A549 (cell line): ENCODE results near the gene ATP9A. TPM values are rescaled to one million over a fixed set of nuclear protein-coding genes. Genes with fewer than 3 reads are reported as not detected.

Experiments
- ATAC-seq, 2 experiments: fragments of 200-7000 bp in 1 of 2; fragments of >200 bp in 1 of 2; cut with Nextera tagmentation in 1 of 2; cut with Tn5 transposase in 1 of 2; 3 replicates each; pipeline versions ENCODE4 v1.8.0 to v1.9.1; 2018 to 2020; ENCODE audit warnings: mild to moderate bottlenecking in 1 of 2, moderate library complexity in 1 of 2
- CTCF ChIA-PET: fragments of 300-600 bp; sonication (Branson Sonifier 250); formaldehyde crosslinking; extraction: SDS; loops from one replicate; lab custom pipeline; 2021; ENCODE audit warnings: antibody characterized with exemption, inconsistent platforms; lab: Yijun Ruan, JAX
- POLR2A ChIA-PET: fragments of 350-600 bp; formaldehyde crosslinking; extraction: SDS; loops from one replicate; lab custom pipeline; 2021; ENCODE audit warnings: antibody characterized with exemption, inconsistent platforms; lab: Yijun Ruan, JAX
- DNase-seq, 2 experiments: peaks; one replicate each; pipeline versions ENCODE4 v3.0.0 to v3.0.0-alpha.2; 2011 to 2016; ENCODE audit warnings: low read depth in 1 of 2, low spot score in 1 of 2
- FAIRE-seq: peaks from 2 replicates; lab custom pipeline; 2011; peaks lifted over from hg19 to GRCh38; lab: Jason Lieb, UNC
- H3K27ac ChIP-seq, 2 experiments: fragments of >200 bp; sonication (Bioruptor Twin); formaldehyde crosslinking; 3 replicates each; pipeline ENCODE4 v1.5.1; 2016 to 2017
- H3K4me1 ChIP-seq: fragments of >200 bp; sonication (Bioruptor Twin); formaldehyde crosslinking; 3 replicates; pipeline ENCODE4 v1.6.1; 2016
- H3K4me2 ChIP-seq: fragments of >200 bp; sonication (Bioruptor Twin); formaldehyde crosslinking; 3 replicates; pipeline ENCODE4 v1.6.1; 2016
- H3K4me3 ChIP-seq: fragments of >200 bp; sonication (Bioruptor Twin); formaldehyde crosslinking; 3 replicates; pipeline ENCODE4 v1.5.1; 2016
- H3K9me3 ChIP-seq: fragments of >200 bp; sonication (Bioruptor Twin); formaldehyde crosslinking; 3 replicates; pipeline ENCODE4 v1.6.1; 2016
- CBX2 ChIP-seq: fragments of 200-600 bp; sonication (generic); IDR thresholded peaks from 2 replicates; pipeline ENCODE4 v1.6.1; 2016; ENCODE audit warnings: low read depth, mild to moderate bottlenecking, borderline replicate concordance
- CBX8 ChIP-seq: fragments of 200-600 bp; sonication (generic); IDR thresholded peaks from 2 replicates; pipeline ENCODE4 v1.6.1; 2016
- CHD4 ChIP-seq: fragments of 200-600 bp; sonication (generic); IDR thresholded peaks from 2 replicates; pipeline ENCODE4 v1.6.1; 2016; ENCODE audit warnings: antibody characterized with exemption, mild to moderate bottlenecking, borderline replicate concordance
- FOSB ChIP-seq: fragments of 250-450 bp; sonication (Bioruptor Pico); IDR thresholded peaks from 2 replicates; pipeline ENCODE4 v1.5.0; 2020; ENCODE audit warnings: mild to moderate bottlenecking, moderate library complexity
- FOSL2 ChIP-seq, 2 experiments: fragments of 450-650 bp in 1 of 2; fragments of >200 bp in 1 of 2; sonication (Bioruptor Twin) in 1 of 2; formaldehyde crosslinking; IDR thresholded peaks; 2 replicates each; pipeline versions ENCODE4 v1.5.0 to v1.6.1; 2016 to 2020; ENCODE audit warnings: mild to moderate bottlenecking in 1 of 2, moderate library complexity in 1 of 2
- HOXA7 ChIP-seq: fragments of 250-450 bp; sonication (Bioruptor Pico); IDR thresholded peaks from 2 replicates; pipeline ENCODE4 v1.5.0; 2020; ENCODE audit warnings: mild to moderate bottlenecking, moderate library complexity
- HOXB13 ChIP-seq: fragments of 250-450 bp; sonication (Bioruptor Pico); IDR thresholded peaks from 2 replicates; pipeline ENCODE4 v1.5.0; 2020; ENCODE audit warnings: low read depth, mild to moderate bottlenecking, moderate library complexity
- HOXB5 ChIP-seq: fragments of 250-450 bp; sonication (Bioruptor Pico); IDR thresholded peaks from 2 replicates; pipeline ENCODE4 v1.5.0; 2020; ENCODE audit warnings: mild to moderate bottlenecking, moderate library complexity
- JUNB ChIP-seq: fragments of >200 bp; sonication (Bioruptor Twin); formaldehyde crosslinking; IDR thresholded peaks from 2 replicates; pipeline ENCODE4 v1.6.1; 2016
- NFE2L2 ChIP-seq: fragments of 150-350 bp; conservative IDR thresholded peaks from 2 replicates; pipeline ENCODE4 v1.6.1; 2014; ENCODE audit warnings: low read length
- POLR2A ChIP-seq: IDR thresholded peaks from 2 replicates; pipeline ENCODE4 v1.6.1; 2012; ENCODE audit warnings: mild to moderate bottlenecking, low read length
- RAD21 ChIP-seq, 2 experiments: fragments of >200 bp in 1 of 2; sonication (Bioruptor Twin) in 1 of 2; formaldehyde crosslinking in 1 of 2; IDR thresholded peaks in 1 of 2; conservative IDR thresholded peaks in 1 of 2; 2 replicates in 1 of 2; 3 replicates in 1 of 2; pipeline ENCODE4 v1.6.1; 2012 to 2018; ENCODE audit warnings: inconsistent platforms in 1 of 2
- SMC3 ChIP-seq: fragments of >200 bp; sonication (Bioruptor Twin); formaldehyde crosslinking; IDR thresholded peaks from 3 replicates; pipeline ENCODE4 v1.6.1; 2018; ENCODE audit warnings: inconsistent platforms
- SREBF2 ChIP-seq: fragments of 450-650 bp; IDR thresholded peaks from 2 replicates; pipeline ENCODE4 v1.6.1; 2014; ENCODE audit warnings: mild to moderate bottlenecking, moderate library complexity
- TFCP2L1 ChIP-seq: fragments of 250-450 bp; sonication (Bioruptor Pico); IDR thresholded peaks from 2 replicates; pipeline ENCODE4 v1.5.0; 2021; ENCODE audit warnings: mild to moderate bottlenecking
- ZFP36 ChIP-seq: fragments of 450-650 bp; IDR thresholded peaks from 2 replicates; pipeline ENCODE4 v1.6.1; 2014; ENCODE audit warnings: borderline replicate concordance; ENCODE audit not compliant: partially characterized antibody
- ZNF302 ChIP-seq: fragments of 250-450 bp; sonication (Bioruptor Pico); IDR thresholded peaks from 2 replicates; pipeline ENCODE4 v1.9.0; 2021; ENCODE audit warnings: inconsistent platforms, mild to moderate bottlenecking, moderate library complexity
- WGBS: methylation state at CpG from one replicate; pipeline ENCODE4 v1.1.6; 2017; ENCODE audit errors: missing lambda C conversion rate; 5-methylcytosine and 5-hydroxymethylcytosine counted together
- polyA plus RNA-seq, 4 experiments: library from polyadenylated mRNA; depleted of rRNA in 3 of 4; stranded (reverse); fragments of >200 nt; fragmentation: RNase III in 1 of 4; extraction: RNeasy Plus Mini Kit Qiagen cat#74134 plus additional on column Dnase treatment in 1 of 4; gene quantifications; 2 replicates in 3 of 4; 3 replicates in 1 of 4; pipeline ENCODE4 v1.2.3, GENCODE V29; 2011 to 2017
- TF ChIP-seq, protein P1 (sequence below): fragments of 250-450 bp; sonication (Bioruptor Pico); IDR thresholded peaks from 2 replicates; pipeline ENCODE4 v1.5.0; 2020; ENCODE audit warnings: low read depth, mild to moderate bottlenecking, moderate library complexity
- TF ChIP-seq, protein P2 (sequence below): fragments of 200-600 bp; sonication (generic); IDR thresholded peaks from 2 replicates; pipeline ENCODE4 v1.6.1; 2016; ENCODE audit warnings: antibody characterized with exemption, mild to moderate bottlenecking, moderate library complexity
- TF ChIP-seq, protein P3 (sequence below): fragments of 150-350 bp; IDR thresholded peaks from 2 replicates; pipeline ENCODE4 v1.6.1; 2014; ENCODE audit warnings: low read depth, mild to moderate bottlenecking, low read length

The ATP9A gene
- polyA plus RNA-seq, 2 of the 4 experiments (the other 2 are of a cell fraction): 9.9 to 23.6 TPM

DNA sequence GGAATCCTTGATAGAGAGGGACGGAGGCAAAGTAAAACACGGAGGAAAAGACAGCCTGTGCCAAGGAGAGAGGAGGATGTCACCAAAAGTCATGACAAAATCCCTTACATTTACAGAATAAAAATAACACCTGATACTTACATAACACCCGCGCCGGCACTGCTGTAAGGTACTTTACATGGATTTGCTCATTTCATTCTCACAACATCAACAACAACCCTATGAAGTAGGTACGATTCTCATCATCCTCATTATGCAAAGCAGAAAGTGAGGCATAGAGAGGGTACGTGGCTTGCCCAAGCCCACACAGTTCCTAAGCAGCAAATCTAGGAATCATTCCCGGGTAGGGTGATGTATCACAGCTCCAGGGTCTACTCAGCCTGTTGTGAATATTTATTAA lies 158.1 kb downstream of the ATP9A start:
- no peak overlapping the region for H3K27ac ChIP-seq
- ATAC-seq (no peak), DNase-seq (no peak), FAIRE-seq (no peak)
- H3K4me1 ChIP-seq: no peaks in the 10 kb centered on the region
- POLR2A ChIA-PET: interaction anchor here (0.5 kb wide), 1 partner anchor 421 kb away, joined by 6 read pairs; no protein-coding TSS in a partner anchor
- TF ChIP-seq SMC3 (no peak), HOXB5 (CRISPR knock-in tag) (no peak), CBX8 (no peak), CHD4 (no peak), NFE2L2 (no peak), FOSL2 (IDR thresholded peaks at IDR 0.05) (no peak), FOSL2 (CRISPR knock-in tag; IDR thresholded peaks at IDR 0.05) (no peak), FOSB (no peak), POLR2A (no peak), RAD21 (conservative IDR thresholded peaks at IDR 0.05 in 1 of 2, IDR thresholded peaks at IDR 0.05 in 1 of 2) (no peak), HOXA7 (no peak)
- TF ChIP-seq, protein P1, sequence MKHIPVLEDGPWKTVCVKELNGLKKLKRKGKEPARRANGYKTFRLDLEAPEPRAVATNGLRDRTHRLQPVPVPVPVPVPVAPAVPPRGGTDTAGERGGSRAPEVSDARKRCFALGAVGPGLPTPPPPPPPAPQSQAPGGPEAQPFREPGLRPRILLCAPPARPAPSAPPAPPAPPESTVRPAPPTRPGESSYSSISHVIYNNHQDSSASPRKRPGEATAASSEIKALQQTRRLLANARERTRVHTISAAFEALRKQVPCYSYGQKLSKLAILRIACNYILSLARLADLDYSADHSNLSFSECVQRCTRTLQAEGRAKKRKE (CRISPR knock-in tag): no peak
- no peak overlapping the region for H3K4me3 ChIP-seq
- H3K4me2 ChIP-seq: no peak overlapping the region
- WGBS: 83% methylated on average over 8 of the region's 8 CpGs
- CTCF ChIA-PET: interaction anchor here (0.7 to 2.3 kb wide), 6 partner anchors 12 to 473 kb away, joined by 3 to 13 read pairs (median 4); no protein-coding TSS in a partner anchor
- no peaks in the 10 kb centered on the region for H3K9me3 ChIP-seq

DNA sequence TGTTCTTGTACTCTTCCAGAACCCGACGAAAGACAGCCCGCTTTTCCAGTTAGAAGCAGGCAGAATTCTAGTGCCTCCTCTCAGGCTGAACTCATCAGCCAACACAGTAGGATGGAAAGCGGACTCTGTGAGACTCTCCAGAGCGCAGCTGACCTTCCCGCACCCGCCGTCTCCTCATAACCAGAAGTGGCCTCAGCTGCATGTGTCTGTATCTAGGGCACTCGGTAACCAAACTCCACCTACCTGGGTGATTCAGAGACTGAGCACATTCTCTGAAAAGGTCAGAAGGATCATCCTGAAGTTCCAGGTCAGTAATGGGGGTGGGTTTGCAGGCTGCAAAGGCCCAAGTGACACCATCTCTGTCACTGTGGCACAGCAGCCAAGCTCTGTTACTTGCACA lies 158.9 kb downstream of the ATP9A start:
- WGBS: 92% methylated on average over 8 of the region's 9 CpGs
- H3K27ac ChIP-seq: no peak overlapping the region
- CTCF ChIA-PET: interaction anchor here (1.2 to 2.1 kb wide), 4 partner anchors 10 to 237 kb away, joined by 3 to 9 read pairs (median 6); no protein-coding TSS in a partner anchor
- DNase-seq: no peak
- no peak; a peak in 1 of 6 replicates for ATAC-seq
- FAIRE-seq: no peak
- no peak for TF ChIP-seq HOXB13 (CRISPR knock-in tag)
- TF ChIP-seq, protein P2, sequence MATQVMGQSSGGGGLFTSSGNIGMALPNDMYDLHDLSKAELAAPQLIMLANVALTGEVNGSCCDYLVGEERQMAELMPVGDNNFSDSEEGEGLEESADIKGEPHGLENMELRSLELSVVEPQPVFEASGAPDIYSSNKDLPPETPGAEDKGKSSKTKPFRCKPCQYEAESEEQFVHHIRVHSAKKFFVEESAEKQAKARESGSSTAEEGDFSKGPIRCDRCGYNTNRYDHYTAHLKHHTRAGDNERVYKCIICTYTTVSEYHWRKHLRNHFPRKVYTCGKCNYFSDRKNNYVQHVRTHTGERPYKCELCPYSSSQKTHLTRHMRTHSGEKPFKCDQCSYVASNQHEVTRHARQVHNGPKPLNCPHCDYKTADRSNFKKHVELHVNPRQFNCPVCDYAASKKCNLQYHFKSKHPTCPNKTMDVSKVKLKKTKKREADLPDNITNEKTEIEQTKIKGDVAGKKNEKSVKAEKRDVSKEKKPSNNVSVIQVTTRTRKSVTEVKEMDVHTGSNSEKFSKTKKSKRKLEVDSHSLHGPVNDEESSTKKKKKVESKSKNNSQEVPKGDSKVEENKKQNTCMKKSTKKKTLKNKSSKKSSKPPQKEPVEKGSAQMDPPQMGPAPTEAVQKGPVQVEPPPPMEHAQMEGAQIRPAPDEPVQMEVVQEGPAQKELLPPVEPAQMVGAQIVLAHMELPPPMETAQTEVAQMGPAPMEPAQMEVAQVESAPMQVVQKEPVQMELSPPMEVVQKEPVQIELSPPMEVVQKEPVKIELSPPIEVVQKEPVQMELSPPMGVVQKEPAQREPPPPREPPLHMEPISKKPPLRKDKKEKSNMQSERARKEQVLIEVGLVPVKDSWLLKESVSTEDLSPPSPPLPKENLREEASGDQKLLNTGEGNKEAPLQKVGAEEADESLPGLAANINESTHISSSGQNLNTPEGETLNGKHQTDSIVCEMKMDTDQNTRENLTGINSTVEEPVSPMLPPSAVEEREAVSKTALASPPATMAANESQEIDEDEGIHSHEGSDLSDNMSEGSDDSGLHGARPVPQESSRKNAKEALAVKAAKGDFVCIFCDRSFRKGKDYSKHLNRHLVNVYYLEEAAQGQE: no peak
- TF ChIP-seq ZFP36: no peak
- TF ChIP-seq RAD21 (conservative IDR thresholded peaks at IDR 0.05 in 1 of 2, IDR thresholded peaks at IDR 0.05 in 1 of 2): no peak
- TF ChIP-seq SREBF2: no peak
- TF ChIP-seq, protein P3, sequence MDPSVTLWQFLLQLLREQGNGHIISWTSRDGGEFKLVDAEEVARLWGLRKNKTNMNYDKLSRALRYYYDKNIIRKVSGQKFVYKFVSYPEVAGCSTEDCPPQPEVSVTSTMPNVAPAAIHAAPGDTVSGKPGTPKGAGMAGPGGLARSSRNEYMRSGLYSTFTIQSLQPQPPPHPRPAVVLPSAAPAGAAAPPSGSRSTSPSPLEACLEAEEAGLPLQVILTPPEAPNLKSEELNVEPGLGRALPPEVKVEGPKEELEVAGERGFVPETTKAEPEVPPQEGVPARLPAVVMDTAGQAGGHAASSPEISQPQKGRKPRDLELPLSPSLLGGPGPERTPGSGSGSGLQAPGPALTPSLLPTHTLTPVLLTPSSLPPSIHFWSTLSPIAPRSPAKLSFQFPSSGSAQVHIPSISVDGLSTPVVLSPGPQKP: no peak
- no peak for TF ChIP-seq CBX2
- TF ChIP-seq ZNF302 (CRISPR knock-in tag): no peak
- TF ChIP-seq JUNB: no peak
- TF ChIP-seq NFE2L2: no peak
- no peak for TF ChIP-seq TFCP2L1 (CRISPR knock-in tag)
- TF ChIP-seq, all 56 proteins: peak for 0
- Histone ChIP-seq H3K4me1 (no peaks in the 10 kb centered on the region), H3K4me2 (no peak overlapping the region), H3K4me3 (no peak overlapping the region), H3K9me3 (no peaks in the 10 kb centered on the region)
- POLR2A ChIA-PET: no interaction called here
